Activated naive CD4-positive, alpha-beta T cell treated with anti-CD3 and anti-CD28 coated beads, Interleukin-2, amount 50 U/mL, for 24 hours (primary cell): ENCODE results near the gene INF2.
"Not testable (repeated sequence)": the region's sequence is repeated elsewhere in the genome, so short reads cannot be mapped to it uniquely, and the experiment has no call there.

ENCODE experiments used
- H3K27ac Mint-ChIP-seq: one replicate; pipeline ENCODE4 v1.8.0; 2021; ENCODE audit warnings: mild to moderate bottlenecking, mixed read lengths
- H3K27me3 Mint-ChIP-seq: one replicate; pipeline ENCODE4 v1.8.0; 2021; ENCODE audit warnings: mixed read lengths
- H3K36me3 Mint-ChIP-seq: one replicate; pipeline ENCODE4 v1.8.0; 2021; ENCODE audit warnings: mixed read lengths
- H3K4me1 Mint-ChIP-seq: one replicate; pipeline ENCODE4 v1.8.0; 2021; ENCODE audit warnings: mixed read lengths
- H3K4me3 Mint-ChIP-seq: one replicate; pipeline ENCODE4 v1.8.0; 2021; ENCODE audit warnings: mild to moderate bottlenecking, mixed read lengths
- H3K9me3 Mint-ChIP-seq: one replicate; pipeline ENCODE4 v1.8.0; 2021; ENCODE audit warnings: mixed read lengths

Gene INF2

DNA sequence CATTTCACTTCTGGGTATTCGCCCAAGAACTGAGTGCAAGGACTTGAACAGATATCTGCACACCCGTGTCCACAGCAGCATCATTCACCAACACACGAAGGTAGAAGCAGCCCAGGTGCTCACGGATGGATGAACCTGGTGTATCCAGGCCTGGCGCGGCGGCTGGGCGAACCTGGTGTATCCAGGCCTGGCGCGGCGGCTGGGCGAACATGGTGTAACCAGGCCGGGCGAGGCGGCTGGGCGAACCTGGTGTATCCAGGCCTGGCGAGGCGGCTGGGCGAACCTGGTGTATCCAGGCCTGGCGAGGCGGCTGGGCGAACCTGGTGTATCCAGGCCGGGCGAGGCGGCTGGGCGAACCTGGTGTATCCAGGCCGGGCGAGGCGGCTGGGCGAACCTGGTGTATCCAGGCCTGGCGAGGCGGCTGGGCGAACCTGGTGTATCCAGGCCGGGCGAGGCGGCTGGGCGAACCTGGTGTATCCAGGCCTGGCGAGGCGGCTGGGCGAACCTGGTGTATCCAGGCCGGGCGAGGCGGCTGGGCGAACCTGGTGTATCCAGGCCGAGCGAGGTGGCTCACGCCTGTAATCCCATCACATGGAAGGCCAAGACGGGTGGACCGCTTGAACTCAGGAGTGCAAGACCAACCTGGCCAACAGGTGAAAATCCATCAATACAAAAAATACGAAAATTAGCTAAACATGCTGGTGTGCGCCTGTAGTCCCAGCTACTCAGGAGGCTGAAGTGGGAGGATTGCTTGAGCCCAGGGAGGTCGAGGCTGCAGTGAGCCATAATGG lies 36.1 kb upstream of the INF2 start:
- H3K4me3 Mint-ChIP-seq, H3K27ac Mint-ChIP-seq, H3K27me3 Mint-ChIP-seq, H3K9me3 Mint-ChIP-seq, H3K36me3 Mint-ChIP-seq: not testable (repeated sequence)
- peaks cover 16% of the 10 kb centered on the region for H3K4me1 Mint-ChIP-seq

DNA sequence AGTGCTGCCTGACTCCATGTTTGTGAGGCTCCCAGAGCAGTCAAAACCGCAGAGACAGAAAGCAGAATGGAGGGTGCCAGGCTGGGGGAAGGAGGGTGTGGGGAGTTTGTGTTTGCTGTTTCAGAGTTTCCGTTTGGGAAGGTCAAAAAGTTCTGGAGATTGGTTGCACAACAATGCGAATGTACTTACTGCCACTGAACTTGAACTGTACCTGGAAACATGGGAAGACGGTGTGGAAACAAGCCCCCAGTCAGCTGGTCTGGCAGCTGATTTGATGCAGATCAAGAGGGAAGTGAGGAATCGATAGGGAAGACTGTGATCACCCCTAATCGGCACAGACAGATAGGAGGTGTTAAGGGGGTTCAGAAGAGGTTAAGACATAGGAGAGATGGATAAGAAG lies 35.3 kb upstream of the INF2 start:
- H3K9me3 Mint-ChIP-seq, result no peaks in the 10 kb centered on the region
- H3K27ac Mint-ChIP-seq, result peak overlapping the region; percentile 36
- no peaks in the 10 kb centered on the region for H3K27me3 Mint-ChIP-seq
- no peaks in the 10 kb centered on the region for H3K36me3 Mint-ChIP-seq
- no peak overlapping the region for H3K4me3 Mint-ChIP-seq
- peaks cover 16% of the 10 kb centered on the region for H3K4me1 Mint-ChIP-seq

DNA sequence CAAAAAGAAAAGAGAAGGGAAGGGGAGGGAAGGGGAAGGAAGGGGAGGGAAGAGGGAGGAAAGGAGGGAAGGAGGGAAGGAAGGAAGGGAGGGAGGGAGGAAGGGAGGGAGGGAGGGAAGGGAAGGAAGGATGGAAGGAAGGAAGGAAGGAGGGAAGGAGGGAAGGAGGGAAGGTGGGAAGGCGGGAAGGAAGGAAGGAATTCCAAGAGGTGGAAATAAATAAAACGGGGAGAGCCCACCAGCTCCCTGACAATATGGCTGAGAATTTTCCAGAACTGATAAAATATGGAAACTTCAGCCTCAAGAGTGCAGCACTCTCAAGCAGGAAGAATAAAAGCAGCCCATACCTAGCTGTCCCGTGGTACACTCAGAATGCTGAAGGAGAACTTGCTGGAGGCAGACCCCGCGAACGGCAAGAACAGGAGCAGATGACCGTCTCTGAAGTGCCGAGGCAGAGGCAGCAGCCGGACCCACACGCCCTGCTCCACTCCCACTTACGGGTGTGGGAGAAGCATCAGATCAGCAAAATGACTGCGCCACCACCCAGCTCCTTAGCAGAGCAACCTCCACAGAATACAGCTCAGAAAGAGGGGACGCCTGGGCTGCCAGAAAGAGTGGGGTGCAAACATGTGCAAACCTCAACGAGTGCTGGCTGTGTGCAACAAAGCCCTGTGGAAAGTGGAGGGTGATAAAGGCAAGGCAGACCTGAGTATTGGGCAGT lies 34.1 kb upstream of the INF2 start:
- H3K9me3 Mint-ChIP-seq, result no peaks in the 10 kb centered on the region
- H3K36me3 Mint-ChIP-seq, result no peaks in the 10 kb centered on the region
- H3K4me3 Mint-ChIP-seq, result no peak overlapping the region
- no peaks in the 10 kb centered on the region for H3K27me3 Mint-ChIP-seq
- no peak overlapping the region for H3K27ac Mint-ChIP-seq
- H3K4me1 Mint-ChIP-seq, result peaks cover 16% of the 10 kb centered on the region

DNA sequence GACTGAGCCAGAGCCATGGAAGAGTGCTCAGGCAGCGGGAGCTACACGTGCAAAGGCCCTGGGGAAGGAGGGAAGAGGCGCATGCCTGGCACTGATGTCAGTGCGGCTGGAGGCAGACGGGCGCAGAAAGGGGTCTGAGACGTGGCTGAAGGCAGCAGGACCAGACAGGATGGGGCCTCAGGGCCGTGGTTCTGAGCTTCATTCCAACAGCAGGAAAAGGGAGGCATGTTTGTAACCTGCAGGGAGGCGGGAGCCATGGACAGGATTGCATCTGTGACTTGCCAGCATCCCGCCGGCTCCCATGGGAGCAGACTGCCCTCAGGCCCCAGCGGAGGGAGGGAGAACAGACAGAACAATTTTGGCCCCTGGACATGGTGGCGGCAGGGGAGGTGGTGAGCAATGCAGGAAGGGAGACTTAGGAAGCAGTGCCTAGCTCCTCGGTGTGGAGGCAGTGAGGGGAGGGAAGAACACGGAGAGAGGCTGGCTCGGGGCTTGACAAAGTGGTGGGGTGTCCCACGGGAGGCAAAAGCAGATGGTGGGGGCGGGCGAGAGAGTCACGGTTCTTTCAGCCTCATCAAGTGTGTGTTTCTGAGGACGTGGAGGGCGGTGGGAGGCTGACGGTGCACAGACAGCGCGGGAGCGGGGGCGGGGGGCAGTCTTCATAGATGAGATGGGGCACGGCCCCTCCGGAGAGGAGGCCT lies 33.3 kb upstream of the INF2 start:
- Mint-ChIP-seq H3K27ac (no peak overlapping the region), H3K4me1 (peaks cover 16% of the 10 kb centered on the region), H3K27me3 (peaks cover 2% of the 10 kb centered on the region), H3K9me3 (no peaks in the 10 kb centered on the region), H3K4me3 (no peak overlapping the region), H3K36me3 (no peaks in the 10 kb centered on the region)

DNA sequence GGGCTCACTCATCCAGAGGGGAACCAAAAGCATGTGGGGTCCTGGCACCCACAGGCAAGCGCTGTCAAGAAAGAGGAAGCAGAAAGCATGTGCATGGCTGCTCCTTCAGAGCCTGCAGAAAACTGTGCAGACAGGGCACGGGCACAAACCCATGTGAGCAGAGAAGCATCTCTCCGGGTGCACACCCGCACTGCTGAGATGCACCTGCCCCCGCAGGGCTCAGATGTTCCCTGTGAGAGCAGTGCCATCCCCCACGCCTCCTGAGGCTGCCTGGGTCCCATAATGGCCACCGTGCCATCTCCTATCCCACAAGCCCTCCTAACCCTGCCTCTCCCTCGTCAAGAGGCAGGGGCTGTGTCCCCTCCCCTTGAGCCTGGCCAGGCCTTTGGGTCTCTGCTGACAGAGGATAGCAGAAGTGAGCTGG lies 32.3 kb upstream of the INF2 start:
- H3K9me3 Mint-ChIP-seq, result no peaks in the 10 kb centered on the region
- H3K36me3 Mint-ChIP-seq, result no peaks in the 10 kb centered on the region
- H3K4me1 Mint-ChIP-seq, result peaks cover 16% of the 10 kb centered on the region
- no peak overlapping the region for H3K4me3 Mint-ChIP-seq
- peaks cover 2% of the 10 kb centered on the region for H3K27me3 Mint-ChIP-seq
- no peak overlapping the region for H3K27ac Mint-ChIP-seq

DNA sequence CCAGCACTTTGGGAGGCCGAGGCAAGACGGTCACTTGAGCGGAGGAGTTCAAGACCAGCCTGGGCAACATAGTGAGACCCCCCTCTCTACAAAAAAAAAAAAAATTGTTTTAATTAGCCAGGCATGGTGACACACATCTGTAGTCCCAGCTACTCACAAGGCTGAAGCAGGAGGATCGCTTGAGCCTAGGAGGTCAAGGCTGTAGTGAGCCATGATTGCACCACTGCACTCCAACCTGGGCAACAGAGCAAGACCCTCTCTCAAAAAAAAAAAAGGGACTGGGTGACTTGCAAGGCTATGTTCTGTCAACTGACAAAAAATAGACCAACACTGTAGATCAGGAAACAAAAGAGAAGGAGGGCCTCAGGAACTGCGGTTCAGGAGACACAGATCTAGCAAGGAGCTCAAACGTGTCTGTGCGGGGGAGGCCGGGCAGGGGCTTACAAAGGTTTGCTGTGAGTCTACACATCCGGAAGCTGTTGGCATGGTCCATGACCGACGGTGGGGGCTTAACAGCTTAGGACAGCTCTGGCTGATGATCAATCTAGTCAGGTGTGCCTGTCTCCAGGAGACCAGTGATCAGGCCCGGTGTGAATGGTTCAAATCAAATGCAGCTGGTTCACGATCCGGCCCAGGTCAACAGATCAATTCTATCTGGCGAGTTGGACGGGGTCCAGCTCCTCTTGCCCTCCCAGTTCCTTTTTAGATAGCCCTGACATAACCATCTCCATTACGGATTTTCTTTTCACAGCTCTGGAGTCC lies 31.7 kb upstream of the INF2 start:
- Mint-ChIP-seq H3K27me3 (peaks cover 2% of the 10 kb centered on the region), H3K4me1 (peaks cover 16% of the 10 kb centered on the region), H3K9me3 (no peaks in the 10 kb centered on the region), H3K27ac (peak overlapping the region; percentile 68), H3K36me3 (no peaks in the 10 kb centered on the region), H3K4me3 (no peak overlapping the region)

DNA sequence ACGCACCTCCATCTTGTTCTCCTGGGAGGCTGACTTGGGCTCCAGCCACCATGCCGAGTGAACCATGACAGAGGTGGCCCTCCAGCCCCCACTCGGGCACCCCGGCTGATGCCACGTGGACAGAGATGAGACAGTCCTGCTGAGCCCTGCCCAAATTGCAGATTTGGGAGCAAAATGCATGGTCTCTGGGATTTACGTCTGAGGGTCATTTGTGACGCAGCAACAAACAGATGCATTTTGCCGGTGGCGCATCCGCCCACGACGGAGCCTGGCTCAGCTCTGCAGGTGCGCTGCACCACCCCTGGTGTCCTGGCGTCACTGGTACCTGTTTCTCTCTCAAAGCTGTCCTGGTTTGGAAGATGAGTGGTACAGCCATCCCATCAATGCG lies 31.1 kb upstream of the INF2 start:
- no peak overlapping the region for H3K27ac Mint-ChIP-seq

DNA sequence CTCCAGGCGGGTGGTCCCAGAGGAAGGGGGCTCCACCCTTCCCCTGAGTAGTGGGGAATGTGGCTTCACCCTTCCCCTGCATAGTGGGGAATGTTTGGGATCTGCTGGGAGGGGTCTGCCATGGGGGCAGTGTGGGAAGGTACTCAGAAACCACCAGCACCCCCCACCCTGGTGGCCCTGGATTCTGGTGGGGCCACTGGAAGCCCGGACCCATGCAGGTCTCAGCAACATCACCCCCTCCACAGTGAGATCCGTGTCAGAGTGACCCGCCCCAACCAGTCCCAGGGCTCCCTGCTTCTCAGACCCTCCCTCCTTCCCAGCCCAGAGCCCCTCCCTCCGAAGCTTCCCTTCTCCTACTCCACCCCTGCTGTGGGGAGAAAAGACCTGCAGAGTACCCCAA lies 30.3 kb upstream of the INF2 start:
- Mint-ChIP-seq H3K36me3 (no peaks in the 10 kb centered on the region), H3K4me1 (peaks cover 22% of the 10 kb centered on the region), H3K9me3 (no peaks in the 10 kb centered on the region), H3K27me3 (peaks cover 2% of the 10 kb centered on the region), H3K27ac (no peak overlapping the region), H3K4me3 (no peak overlapping the region)

More for the DNA sequence above, 31.1 kb upstream of the INF2 start:
- Mint-ChIP-seq H3K27me3 (peaks cover 2% of the 10 kb centered on the region), H3K9me3 (no peaks in the 10 kb centered on the region), H3K36me3 (no peaks in the 10 kb centered on the region), H3K4me3 (no peak overlapping the region), H3K4me1 (peaks cover 16% of the 10 kb centered on the region)

DNA sequence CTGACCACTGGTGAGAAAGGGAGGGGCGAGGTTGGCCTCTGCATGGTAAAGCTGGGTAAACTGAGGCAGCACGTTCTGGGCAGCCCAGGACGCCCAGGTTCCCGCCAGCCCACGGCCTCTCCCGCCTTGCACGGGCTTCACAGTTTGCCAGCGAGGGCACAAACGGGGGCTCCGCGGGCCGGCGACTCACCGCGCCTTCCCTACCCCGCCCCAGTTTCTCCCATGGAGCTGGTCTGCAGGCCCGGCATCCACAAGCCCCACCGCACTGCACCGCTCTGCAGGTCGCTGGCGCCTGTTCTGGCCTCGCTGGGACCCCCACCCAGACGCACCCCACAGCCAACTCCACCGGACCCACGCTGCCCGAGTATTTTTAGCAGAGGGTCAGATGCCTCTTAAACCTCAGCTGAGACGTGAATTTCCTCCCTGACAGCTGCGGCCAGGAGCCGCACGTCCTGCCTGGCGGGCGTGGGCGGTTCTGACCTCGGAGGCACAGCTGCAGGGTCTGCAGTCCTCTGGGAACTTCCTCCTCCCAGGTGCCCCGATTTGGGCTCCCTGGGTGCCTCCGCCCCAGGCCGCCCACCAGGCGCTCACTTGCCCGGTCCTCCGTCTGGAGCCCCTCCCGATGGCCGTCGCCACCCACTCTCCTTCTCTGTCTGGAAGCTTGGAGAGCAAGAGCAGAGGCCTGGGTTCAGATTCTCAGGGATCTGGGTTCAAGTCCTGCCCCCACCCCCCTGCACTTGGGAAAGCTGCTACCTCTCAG lies 29.5 kb upstream of the INF2 start:
- Mint-ChIP-seq H3K27me3 (peaks cover 2% of the 10 kb centered on the region), H3K27ac (no peak overlapping the region), H3K36me3 (no peaks in the 10 kb centered on the region), H3K4me3 (no peak overlapping the region), H3K4me1 (peaks cover 29% of the 10 kb centered on the region), H3K9me3 (no peaks in the 10 kb centered on the region)

DNA sequence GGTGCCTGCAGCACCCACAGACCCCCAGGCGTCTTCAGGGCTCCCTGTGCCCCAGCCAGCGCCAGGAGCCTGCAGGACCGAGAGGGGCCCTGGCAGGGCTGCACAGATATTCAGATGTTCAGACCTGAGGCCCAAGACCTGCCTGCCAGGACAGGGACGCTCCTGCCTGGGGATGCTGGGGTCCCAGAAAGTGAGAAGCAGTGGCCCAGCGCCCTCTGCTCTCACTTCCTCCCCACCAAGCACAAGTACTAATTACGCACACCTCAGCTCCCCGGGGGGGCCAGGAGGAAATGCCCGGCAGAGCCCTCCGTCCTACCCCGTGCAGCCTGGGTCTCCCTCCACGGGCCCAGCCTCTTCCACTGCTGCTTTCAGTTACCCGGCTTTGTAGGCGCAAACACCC lies 28.8 kb upstream of the INF2 start:
- Mint-ChIP-seq H3K27me3 (peaks cover 5% of the 10 kb centered on the region), H3K9me3 (no peaks in the 10 kb centered on the region), H3K27ac (no peak overlapping the region), H3K4me1 (peaks cover 35% of the 10 kb centered on the region), H3K4me3 (no peak overlapping the region), H3K36me3 (no peaks in the 10 kb centered on the region)

DNA sequence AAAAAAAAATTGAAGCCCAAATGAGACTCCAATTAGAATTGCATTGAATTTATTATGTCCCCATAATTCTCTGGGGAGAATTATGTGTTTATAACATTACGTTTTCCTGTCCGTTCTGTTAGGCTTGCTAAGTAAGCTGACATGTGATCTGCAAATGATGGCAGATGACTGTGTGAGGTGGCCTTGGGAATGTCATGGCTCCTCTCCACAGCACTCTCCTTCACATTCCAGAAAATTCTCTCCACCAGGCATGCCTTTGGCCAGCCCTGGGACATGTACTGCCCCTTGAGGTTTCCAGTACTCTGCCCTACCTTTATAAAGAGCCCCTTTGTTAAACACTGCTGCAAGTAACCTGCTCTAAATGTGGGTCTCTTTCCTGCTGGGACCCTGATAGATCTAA lies 28.3 kb upstream of the INF2 start:
- no peaks in the 10 kb centered on the region for H3K9me3 Mint-ChIP-seq
- H3K4me3 Mint-ChIP-seq, result no peak overlapping the region
- peaks cover 5% of the 10 kb centered on the region for H3K27me3 Mint-ChIP-seq
- peaks cover 32% of the 10 kb centered on the region for H3K4me1 Mint-ChIP-seq
- no peaks in the 10 kb centered on the region for H3K36me3 Mint-ChIP-seq
- H3K27ac Mint-ChIP-seq, result peak overlapping the region; percentile 66

DNA sequence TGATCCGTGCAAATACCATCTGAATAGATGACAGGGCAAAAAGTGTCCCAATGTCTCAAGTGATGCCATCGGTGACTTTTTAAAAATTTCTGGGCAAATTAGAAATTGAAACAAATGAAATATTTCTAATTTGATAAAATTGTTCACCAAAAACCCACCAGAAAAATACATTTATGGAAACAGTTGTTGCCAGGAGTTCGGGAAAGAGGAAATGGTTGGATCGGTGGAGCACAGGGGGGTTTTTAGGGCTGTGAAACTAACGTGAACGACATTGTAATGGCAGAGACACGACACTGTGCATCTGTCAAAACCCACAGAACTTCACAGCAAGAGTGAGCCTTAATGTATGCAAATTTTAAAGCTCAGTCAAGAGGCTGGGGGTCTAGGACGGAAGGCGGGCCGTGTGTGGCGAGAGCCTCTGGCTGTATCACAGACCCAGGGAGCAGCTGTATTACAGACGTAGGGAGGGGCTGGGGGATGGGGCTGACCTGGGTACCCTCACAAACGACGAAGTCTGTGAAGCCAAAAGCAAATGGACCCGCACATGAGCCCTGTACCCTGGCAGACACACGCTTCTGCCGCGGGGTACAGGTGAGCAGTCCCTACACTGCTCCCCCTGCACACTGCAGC lies 27.8 kb upstream of the INF2 start:
- not testable (repeated sequence) for H3K4me3 Mint-ChIP-seq, H3K27me3 Mint-ChIP-seq, H3K9me3 Mint-ChIP-seq, H3K36me3 Mint-ChIP-seq, H3K27ac Mint-ChIP-seq
- peaks cover 34% of the 10 kb centered on the region for H3K4me1 Mint-ChIP-seq

DNA sequence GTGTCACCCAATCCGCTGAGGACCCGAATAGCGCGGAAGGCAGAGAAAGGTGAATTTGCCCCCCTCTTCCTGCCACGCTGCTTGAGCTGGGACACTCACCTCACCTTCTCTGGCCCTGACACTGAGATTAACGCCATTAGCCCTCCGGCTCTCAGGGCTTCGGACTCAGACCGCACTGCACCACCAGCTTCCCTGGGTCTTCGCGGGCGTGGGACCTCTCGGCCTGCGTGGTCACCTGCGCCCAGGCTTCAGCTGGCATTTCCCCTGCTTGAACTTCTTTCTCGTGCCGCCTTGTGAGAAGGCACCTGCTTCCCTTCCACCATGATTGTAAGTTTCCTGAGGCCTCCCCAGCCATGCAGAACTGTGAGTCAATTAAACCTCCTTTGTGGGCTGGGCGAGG lies 26.9 kb upstream of the INF2 start:
- H3K9me3 Mint-ChIP-seq, H3K27ac Mint-ChIP-seq, H3K4me3 Mint-ChIP-seq, H3K27me3 Mint-ChIP-seq, H3K36me3 Mint-ChIP-seq: not testable (repeated sequence)
- peaks cover 33% of the 10 kb centered on the region for H3K4me1 Mint-ChIP-seq

DNA sequence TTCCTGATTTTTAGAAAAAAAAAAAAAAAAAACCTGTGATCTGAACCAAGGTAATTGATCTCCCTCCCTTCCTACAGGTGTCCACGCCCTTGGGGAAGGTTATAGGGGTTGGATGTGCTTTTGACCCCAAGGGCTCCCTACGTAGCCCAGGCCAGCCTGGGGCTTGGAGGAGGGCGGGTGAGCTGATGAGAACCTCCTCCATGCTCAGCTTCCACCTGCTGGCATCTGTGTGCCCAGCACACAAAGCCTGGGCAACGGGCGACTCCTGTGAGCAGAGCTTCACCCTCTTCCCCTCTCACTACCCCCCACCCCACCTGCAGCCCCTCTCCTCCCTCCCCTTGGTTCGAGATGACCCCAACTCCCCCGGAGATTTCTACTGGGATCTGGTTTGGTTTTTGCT lies 25.3 kb upstream of the INF2 start:
- Mint-ChIP-seq H3K36me3 (no peaks in the 10 kb centered on the region), H3K27ac (peak overlapping the region; percentile 23), H3K9me3 (no peaks in the 10 kb centered on the region), H3K27me3 (peaks cover 5% of the 10 kb centered on the region), H3K4me1 (peaks cover 25% of the 10 kb centered on the region), H3K4me3 (no peak overlapping the region)
